GM18505 (cell line): ENCODE data around the gene DISC1.
"Not testable (repeated sequence)": the region's sequence is repeated elsewhere in the genome, so short reads cannot be mapped to it uniquely, and the experiment has no call there.

Experiments
- ATAC-seq: cut with Tn5 transposase; IDR thresholded peaks from one replicate; pipeline ENCODE4 v1.9.1; 2021; ENCODE audit not compliant: unreplicated experiment
- POLR2A ChIP-seq: IDR thresholded peaks from 4 replicates; pipeline ENCODE4 v1.6.1; 2011; ENCODE audit warnings: borderline replicate concordance; ENCODE audit not compliant: insufficient read depth, insufficient read length; ENCODE audit errors: extremely low read depth

DISC1 gene

GRCh38 chr1:231724041-231724440, 97.5 kb downstream of the DISC1 start:
- TF ChIP-seq POLR2A, result no peak

GRCh38 chr1:231724876-231725647, 98.5 kb downstream of the DISC1 start:
- TF ChIP-seq POLR2A, result no peak
- ATAC-seq, result no peak

More at GRCh38 chr1:231724041-231724440, 97.5 kb downstream of the DISC1 start:
- ATAC-seq, result no peak

- TF ChIP-seq POLR2A, result no peak
- no peak for ATAC-seq
These were observed 100.6 kb downstream of the DISC1 start for GRCh38 chr1:231727171-231727570.

GRCh38 chr1:231728987-231729386, 102.4 kb downstream of the DISC1 start:
- ATAC-seq, result not testable (repeated sequence)

- TF ChIP-seq POLR2A, result no peak
- no peak for ATAC-seq
These were observed 103.0 kb downstream of the DISC1 start for GRCh38 chr1:231729544-231729943.

- ATAC-seq, result no peak
- TF ChIP-seq POLR2A, result no peak
These were observed 104.7 kb downstream of the DISC1 start for GRCh38 chr1:231731268-231731667.

GRCh38 chr1:231733063-231733462, 106.5 kb downstream of the DISC1 start:
- TF ChIP-seq POLR2A, result no peak
- no peak for ATAC-seq

- no peak for TF ChIP-seq POLR2A
- no peak for ATAC-seq
These were observed 107.1 kb downstream of the DISC1 start for GRCh38 chr1:231733672-231734071.

GRCh38 chr1:231734417-231734816, 107.8 kb downstream of the DISC1 start:
- ATAC-seq, result no peak
- no peak for TF ChIP-seq POLR2A

- no peak for ATAC-seq
- TF ChIP-seq POLR2A, result no peak
These were observed 108.8 kb downstream of the DISC1 start for GRCh38 chr1:231735411-231735810.

- TF ChIP-seq POLR2A, result no peak
- ATAC-seq, result no peak
These were observed 109.4 kb downstream of the DISC1 start for GRCh38 chr1:231735941-231736340.

- TF ChIP-seq POLR2A, result no peak
- no peak for ATAC-seq
These were observed 109.9 kb downstream of the DISC1 start for GRCh38 chr1:231736464-231736863.

GRCh38 chr1:231738554-231738953, 112.0 kb downstream of the DISC1 start:
- TF ChIP-seq POLR2A, result no peak
- ATAC-seq, result no peak

GRCh38 chr1:231743966-231744365, 117.4 kb downstream of the DISC1 start:
- no peak for ATAC-seq
- no peak for TF ChIP-seq POLR2A
